SKM-1 treated with dmso at 0.1 percent for 144 hours (cell line): Measurements from ENCODE around the gene BMP6.

ENCODE experiments used
- DNase-seq: peaks from one replicate; lab custom pipeline; 2025; ENCODE audit not compliant: unreplicated experiment; lab: John Stamatoyannopoulos, UW

BMP6 gene

DNA sequence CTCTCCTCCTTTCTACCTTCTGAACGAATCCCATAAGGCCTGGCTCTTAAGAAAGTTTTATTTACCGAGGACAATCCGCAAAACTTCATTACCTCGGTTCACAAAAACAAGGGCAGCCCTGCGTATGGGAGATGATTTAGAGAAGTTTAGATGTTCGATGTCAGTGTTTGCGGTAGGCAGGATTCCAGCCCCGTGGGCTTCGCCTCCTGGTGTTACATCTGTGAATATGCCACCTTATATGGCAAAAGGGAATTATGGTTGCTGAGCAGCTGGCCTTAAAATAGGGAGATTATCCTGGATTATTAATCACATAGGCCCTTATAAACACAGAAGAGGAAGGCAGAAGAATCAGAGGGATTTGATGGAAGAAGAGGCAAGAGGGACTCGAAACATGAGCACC, 21.1 kb downstream of the BMP6 start:
- DNase-seq = no peak

DNA sequence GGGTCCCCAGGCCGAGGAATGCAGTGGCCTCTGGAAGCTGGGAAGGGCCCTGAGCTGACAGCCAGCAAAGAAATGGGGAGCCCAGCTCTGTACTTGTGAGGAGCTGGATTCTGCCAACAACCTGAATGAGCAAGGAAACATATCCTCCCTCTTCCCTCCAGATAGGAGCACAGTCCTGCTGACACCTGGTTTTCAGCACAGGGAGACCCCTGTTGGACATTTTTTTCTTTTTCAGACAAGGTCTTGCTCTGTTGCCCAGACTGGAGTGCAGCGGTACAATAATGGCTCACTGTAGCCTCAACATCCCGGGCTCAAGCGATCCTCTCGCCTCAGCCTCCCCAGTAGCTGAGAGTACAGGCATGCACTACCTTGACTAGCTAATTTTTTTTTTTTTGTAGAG, 21.5 kb downstream of the BMP6 start:
- DNase-seq = no peak

DNA sequence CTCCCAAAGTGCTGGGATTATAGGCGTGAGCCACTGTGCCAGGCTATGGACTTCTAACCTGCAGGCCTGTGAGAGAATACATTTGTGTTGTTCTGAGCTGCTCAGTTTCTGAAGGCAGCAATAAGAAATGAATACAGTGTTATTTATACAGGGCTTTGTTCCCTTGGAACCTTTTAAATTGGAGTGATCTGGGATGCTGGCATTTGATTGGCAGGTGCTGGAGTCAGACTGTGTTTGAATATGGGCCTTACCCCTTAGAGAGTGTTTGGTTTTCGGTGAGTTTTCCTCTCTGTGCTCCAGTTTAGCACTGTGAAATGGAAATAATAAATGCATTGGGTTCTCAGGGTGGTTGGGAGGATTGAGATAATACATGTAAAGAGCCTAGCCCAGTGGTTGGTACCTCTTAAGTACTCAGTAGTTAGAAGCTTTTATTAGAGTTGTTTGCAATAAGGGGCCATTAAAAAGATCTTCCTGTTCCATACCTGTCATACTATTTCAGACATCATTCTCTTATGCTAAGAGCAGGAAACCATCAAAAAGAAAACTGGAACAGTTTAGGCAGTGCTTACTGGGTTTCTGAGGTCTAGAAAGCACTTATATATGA, 22.1 kb downstream of the BMP6 start:
- DNase-seq = no peak

DNA sequence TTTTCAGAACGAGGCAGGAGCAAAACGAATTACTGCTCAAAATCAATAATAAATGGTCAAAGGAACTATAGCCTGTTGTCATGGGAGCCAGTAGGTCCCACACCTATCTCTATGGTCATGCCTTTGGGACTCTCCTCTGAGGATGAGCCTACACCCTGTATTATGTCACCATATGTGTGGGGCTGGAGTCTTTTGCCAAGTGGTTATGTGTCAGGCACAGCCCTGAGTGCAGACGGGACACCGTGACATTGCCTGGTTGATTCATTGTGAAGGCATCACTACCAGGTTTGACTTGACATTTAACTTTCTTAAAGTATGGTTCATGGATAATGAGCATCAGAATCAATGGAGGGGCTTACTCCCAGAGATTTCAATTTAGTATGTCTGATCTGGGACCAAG, 23.6 kb downstream of the BMP6 start:
- no peak for DNase-seq

DNA sequence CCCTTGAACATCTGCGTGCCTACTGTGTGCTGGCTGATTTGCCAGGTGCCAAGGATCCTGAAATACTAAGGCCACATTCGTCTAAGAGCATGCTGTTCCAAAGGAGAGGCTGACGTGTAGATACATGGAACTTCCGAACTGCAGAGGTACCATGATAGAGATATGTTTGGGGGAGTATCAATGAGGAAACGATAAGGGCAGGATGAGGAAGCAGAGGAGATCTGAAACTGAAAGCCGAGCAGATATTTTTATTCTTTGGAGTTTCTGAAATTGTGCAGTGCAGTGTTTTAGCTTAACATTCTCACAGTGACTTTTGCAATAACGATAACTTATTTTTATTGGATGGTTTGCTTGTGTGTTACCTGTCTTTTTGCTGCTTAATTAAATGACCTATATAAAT, 24.3 kb downstream of the BMP6 start:
- no peak for DNase-seq

DNA sequence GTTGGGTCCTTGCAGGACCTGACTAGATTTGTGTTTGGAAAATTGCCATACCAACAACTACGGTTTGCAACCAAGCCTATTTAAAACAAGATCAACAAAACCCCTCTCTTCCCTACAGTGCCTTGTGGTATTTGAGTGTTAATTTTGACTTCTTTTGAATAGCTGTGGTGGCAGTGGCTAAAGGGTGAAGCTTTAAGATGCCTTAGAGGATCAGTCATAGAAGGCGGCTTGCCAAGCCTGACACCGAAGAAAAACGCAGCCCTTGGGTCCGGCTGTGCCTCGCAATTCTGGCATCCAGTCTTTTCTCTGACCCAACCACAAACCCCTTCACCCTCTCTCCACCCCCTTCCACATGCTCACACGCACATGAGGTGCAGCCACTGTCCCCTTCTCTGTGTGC, 32.6 kb downstream of the BMP6 start:
- no peak for DNase-seq

DNA sequence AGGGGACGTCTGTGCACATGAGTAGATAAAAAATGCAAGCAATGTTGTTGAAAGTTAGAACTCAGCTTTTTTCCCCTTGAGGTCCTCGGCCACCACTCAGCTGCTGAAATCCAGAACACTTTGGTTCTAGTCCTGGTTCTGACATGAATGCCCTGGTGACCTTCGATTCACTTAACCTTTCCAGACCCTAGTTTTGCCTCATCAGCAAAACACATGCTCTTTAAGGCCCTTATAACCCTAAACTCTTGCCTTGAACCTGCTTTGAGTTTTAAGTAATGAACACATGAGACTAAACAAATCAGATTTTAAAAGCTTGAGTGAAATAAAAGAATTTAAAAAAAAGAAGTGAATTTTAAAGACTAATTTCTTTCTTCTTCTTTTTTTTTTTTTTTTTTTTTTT, 33.4 kb downstream of the BMP6 start:
- no peak for DNase-seq

DNA sequence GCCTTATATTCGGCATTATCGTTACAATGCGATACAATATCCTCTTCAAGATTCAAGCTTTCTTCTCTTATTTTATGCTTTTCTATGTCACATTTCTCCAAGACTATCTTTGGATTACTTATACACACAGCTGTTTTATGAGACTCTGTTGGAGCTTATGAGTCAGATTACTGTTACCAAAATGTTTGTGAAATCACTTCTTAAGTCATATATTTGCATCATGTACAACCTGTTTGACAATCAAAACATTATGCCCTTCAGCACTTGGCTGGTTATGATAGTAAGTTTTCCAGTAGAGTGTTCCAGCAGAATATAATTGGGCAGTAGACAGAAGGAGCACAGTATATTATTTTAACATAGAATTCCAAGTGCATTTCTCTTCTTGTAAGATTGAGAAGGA, 35.2 kb downstream of the BMP6 start:
- DNase-seq = no peak

DNA sequence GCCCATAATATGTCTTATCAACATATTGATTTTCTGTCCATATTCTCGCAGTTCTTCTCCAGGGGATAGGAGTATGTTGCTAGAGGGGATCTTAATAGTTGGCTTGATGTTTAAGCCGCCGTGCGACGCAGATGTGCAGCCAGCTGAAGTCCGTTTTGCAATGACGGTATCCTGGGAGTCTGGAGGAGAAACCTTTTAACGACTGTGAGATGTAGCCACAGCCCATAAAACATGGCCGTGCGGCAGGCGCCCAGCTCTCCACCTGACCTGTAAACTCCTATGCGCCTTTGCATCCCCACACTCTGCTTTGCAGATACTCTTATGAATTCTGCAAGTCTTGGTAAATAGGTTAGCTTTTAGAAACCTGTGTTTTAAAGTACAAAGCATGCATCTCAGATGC, 36.9 kb downstream of the BMP6 start:
- DNase-seq = no peak

DNA sequence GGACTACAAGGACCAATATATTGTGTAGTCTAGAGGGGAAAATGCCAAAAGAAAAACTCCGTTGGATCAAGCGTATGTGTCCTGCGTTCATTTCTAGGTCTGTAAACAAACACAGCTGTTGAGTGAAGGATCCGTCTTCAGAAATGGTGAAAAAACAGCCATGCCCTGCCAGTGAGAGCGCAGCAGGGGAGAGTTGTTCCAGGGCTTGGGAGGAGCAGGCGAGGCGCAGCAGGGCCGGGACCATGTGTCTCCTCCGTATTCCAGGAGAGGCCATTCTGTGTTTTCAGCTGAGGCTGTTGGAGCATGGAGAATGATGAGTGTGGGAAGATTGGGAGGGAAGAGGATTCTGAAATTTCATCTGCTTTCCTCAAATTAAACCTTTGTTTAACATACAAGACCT, 38.0 kb downstream of the BMP6 start:
- no peak for DNase-seq

DNA sequence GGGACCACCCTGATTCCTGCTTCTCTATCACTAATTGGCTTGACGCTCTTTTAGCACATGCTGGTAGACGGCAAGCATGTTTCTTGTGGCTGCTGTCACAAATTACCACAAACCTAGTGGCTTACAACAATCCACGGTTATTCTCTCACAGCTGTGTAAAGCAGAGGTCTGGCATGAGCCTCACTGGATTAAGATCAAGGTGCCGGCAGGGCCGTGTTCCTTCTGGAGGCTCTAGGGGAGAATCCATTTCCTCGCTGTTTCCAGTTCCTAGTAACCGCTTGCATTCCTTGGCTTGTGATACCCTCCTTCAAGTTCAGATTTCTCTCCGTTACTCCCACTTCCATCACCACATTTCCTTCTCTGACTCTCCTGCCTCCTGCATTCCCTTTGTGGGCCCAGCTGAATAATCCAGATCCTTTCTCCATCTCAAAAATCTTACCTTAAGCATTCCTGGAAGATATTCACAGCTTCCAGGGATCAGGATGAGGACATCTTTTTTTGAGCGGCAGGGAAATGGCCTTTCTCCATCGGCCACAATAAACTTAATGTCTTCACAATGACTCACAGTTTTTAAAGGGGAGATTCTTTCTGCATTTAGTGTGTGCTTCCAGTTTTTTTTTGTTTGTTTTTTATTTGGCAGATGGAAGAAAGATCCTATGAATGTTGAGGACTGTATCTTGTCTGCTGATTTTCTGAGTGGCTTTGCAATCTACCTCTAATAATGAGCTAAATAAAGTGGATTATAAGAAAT, 39.9 kb downstream of the BMP6 start:
- no peak for DNase-seq

DNA sequence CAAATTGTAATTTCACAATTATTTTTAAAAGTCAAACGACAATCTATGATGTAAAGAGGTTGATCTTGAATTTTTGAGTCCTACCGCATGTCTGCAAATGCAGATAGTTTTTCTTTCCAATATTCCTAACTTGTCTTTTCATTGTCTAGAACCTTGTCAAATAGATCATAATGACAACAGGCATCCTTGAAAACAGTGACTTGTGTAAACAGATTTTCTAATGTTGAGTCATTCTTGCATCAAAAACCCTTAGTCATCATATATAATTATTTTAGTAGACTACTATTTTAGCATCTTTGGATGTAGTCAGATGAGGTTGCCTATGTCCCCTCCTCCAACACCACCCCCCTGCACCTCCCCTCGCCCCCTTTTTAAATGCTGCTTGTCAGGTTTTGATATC, 43.8 kb downstream of the BMP6 start:
- DNase-seq = no peak

DNA sequence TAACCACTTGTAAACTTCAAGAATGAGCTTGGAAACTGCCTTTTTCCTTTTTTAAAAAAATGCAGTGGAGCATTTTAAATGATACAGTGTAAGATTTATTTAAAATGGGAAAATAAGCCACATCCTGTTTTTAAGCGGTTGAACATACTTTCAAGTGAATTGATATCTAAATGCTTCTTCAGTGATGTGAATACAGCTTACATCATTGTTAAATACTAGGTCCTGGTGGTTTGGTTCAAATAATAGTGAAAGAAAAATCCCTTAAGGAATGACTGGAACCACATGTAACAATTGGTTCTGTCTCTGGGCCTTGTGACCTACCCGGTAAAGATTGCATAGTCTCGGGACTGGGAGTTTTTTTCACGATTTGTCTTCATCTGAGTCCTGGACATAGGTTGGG, 44.2 kb downstream of the BMP6 start:
- DNase-seq = no peak

DNA sequence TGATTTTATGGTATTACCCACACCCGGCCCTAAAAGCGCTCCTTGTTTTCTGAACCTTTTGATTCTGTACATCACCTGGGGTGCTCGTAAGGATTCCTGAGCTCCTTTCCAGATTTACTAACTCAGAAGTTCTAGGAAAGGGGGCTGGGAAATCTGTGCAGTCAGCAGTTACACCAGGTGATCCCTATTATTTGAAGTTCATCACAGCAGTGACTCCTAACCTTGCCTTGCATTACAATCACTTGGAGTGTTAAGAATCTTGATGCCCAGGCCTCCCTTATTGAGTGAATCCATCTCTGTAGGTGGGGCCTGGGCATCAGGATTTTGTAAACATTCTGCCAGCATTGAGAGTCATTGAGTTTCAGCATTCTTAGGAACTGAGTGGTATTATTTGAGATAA, 44.7 kb downstream of the BMP6 start:
- no peak for DNase-seq

DNA sequence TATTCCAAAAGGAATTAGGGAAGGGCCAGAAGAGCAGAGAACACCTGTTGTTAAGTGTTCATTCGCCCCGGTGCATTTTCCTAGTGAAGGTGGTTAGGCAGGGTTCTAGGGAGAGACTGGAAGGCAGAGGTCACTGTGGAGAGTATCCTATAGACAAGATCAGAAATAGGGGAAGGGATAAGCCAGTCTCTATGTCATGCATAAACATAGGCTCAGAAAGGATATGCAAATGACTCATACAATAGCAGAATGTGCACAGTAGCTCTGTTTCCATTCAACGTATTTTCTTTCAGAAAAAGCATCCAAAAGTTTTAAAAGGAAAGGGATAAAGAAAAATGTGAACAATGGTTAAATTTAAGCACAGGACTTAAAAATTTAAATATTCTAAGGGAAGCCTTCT, 47.4 kb downstream of the BMP6 start:
- no peak for DNase-seq

DNA sequence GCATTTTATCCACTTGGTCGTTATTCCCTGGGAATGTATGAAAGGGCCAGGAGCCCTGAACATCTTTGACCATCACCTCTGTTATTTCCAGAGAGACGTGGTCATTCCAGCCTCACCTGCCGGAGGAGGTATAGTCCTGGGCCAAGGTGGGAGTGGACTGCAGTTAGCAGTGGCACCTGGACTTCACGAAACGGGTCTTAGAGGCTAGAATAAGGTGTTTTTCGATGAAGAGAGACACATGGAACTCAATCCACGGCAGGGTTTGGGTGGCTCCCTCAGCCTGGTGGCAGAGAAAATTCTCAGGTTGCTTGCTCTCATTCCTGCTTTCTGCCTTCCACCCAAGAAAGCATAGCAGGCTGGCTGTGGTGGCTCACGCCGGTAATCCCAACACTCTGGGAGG, 48.0 kb downstream of the BMP6 start:
- no peak for DNase-seq

DNA sequence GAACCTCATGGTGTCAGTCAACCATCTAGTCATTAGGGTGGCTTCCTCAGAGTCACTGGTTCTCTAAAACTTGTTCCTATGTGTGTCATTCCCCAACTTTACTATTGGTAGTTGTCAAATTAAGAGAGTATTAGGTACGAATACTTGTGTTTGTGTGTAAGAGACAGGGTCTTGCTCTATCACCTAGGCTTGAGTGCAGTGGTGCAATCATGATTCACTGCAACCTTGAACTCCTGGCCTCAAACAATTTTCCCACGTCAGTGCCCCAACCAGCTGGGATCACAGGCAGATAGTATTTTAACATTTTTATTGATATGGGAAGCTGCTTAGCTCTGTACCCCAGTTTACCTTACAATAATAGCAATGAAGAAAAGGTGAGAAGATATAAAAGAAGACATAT, 50.6 kb downstream of the BMP6 start:
- DNase-seq = no peak

DNA sequence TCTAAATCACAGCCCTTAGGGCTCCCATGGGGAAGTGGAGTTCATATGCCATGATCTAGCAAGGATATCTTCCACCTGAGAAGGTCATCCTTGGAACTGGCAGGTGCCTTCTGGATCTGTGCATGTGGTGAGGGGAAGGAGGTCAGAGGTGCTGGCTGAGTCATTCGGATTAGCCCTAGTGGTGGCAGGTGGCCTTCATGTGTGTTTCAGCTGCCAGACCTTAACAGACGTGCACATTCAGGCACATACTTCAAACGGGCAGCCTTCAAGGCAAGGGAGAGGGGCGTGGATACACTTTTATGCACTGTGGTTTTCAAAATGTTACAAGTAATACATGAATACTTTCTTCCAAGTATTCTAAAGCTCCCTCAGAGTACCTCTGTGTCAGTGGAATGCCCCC, 51.2 kb downstream of the BMP6 start:
- no peak for DNase-seq

DNA sequence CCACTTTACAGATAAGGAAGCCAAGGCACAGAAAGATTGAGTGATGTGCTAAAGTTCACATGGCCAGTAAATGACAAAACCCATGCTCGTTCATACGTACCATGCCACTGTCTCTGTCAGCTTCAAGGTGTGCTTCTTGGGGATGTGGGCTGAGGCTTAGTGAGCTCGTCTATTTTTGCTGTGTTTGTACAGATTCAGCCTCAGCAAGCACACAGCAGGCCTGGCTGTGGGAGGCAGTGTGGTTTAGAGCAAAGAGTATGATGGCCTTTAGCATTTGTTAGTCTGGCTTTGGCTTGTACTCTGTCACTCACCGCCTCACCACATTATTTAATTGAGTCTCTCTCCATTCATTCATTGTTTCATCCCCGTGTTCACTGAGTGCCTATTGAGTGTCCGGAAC, 55.3 kb downstream of the BMP6 start:
- DNase-seq = no peak

DNA sequence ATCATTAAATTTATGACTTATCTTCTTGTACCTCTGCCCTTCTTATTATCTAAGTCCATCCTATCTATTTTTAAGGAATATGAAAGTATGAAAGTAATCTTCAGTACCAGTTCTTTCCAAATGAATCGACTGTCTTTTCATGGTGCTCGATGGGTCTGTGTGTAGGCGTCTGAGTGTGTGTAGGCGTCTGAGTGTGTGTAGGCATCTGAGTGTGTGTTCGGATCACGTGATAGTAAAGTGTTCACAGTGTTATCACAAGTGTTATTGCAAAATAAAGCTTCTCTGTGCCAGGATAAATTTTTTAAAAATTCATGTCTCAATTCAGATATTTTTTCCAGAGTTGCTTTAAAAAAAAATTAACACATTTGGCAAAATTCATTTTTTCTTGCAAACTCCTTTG, 58.3 kb downstream of the BMP6 start:
- DNase-seq = no peak

DNA sequence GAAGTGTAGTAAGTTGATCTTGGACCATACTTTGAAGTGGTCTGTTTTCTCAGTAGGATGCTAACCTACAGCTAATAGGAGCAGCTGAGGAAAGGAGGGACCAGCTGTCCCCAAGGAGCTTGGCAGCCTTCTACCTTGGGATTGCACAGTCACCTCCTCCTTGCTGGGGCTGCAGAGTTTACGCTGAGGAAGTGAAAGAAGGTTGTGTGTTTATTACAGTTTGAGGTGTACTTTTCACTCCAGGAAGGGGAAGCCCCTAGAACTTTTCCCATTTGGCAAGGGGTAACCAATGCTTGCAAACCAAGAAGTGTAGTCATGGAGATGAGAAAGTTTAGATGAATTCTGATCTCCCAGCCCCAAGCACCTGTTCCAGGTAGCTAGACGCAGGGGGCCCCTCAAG, 58.8 kb downstream of the BMP6 start:
- DNase-seq = no peak

DNA sequence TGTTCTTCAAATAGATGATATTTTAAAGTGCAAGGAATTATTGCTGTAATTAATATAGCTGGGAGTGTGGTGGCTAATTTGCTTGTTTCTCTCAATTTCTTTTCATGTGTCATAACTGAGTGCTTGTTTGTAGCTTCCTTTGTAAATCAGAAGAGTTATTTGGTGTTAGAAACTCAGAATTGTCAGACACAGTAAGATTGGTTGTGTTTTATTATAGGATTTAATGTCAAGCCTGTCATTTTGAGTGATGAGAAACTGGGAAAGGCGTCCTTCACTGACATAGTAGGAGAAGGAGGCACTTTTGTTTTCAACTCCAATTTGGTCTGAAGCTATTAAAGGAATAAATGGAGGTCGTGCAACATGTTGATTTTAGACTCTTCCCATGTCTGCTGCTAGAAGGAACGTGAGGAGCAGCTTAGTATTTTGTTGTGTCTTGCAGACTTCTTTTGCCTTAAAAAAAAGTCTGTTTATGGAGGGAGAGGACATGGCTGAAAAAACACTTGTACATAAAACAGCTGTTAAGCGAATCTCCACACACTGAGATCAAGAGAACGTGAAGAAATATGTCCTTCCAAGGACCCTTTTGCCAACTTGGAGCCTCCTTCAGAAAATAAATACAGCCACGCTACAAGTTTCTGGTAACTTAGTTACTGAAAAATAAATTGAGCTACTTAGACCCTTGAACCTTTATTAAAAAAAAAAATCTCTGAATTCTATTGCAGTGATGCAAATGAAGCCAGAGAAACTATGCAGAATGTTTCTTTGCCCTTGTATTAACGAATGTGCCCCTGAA, 59.5 kb downstream of the BMP6 start:
- DNase-seq = no peak
